DND-41 (cell line): Measurements from ENCODE around the gene DTX3L.

Experiments used
- ATAC-seq: fragments of 200-7000 bp; cut with Tn5 transposase; 3 replicates; pipeline ENCODE4 v1.9.1; 2021; ENCODE audit warnings: low read depth; ENCODE audit not compliant: insufficient read depth
- DNase-seq: peaks from one replicate; pipeline ENCODE4 v3.0.0-alpha.2; 2020
- H2AFZ ChIP-seq: 2 replicates; pipeline ENCODE4 v1.6.0; 2012; ENCODE audit warnings: low read depth, low read length
- H3K27ac ChIP-seq: 2 replicates; pipeline ENCODE4 v1.5.1; 2012; ENCODE audit warnings: low read length, inconsistent platforms
- H3K27me3 ChIP-seq: fragments of 200-600 bp; sonication (generic); 2 replicates; pipeline ENCODE4 v1.6.0; 2012; ENCODE audit warnings: low read length, mild to moderate bottlenecking, inconsistent platforms; ENCODE audit not compliant: insufficient read depth, poor library complexity
- H3K36me3 ChIP-seq: 2 replicates; pipeline ENCODE4 v1.5.1; 2012; ENCODE audit warnings: low read length, inconsistent platforms; ENCODE audit not compliant: insufficient read depth
- H3K4me1 ChIP-seq: 2 replicates; pipeline ENCODE4 v1.5.1; 2012; ENCODE audit warnings: mild to moderate bottlenecking, low read length; ENCODE audit not compliant: insufficient read depth
- H3K4me2 ChIP-seq: 2 replicates; pipeline ENCODE4 v1.6.0; 2012; ENCODE audit warnings: mild to moderate bottlenecking, moderate library complexity, low read length, inconsistent platforms; ENCODE audit not compliant: insufficient read depth
- H3K4me3 ChIP-seq, 2 experiments: fragments of 200-600 bp in 1 of 2; shearing (Covaris generic) in 1 of 2; 2 replicates each; pipeline ENCODE4 v1.5.1; 2012 to 2016; ENCODE audit warnings: inconsistent platforms in 2 of 2, low read length in 2 of 2, mild to moderate bottlenecking in 2 of 2, low read depth in 1 of 2, moderate library complexity in 1 of 2
- H3K79me2 ChIP-seq: 2 replicates; pipeline ENCODE4 v1.6.0; 2012; ENCODE audit warnings: low read length, inconsistent platforms; ENCODE audit not compliant: insufficient read depth
- H3K9ac ChIP-seq: 2 replicates; pipeline ENCODE4 v1.6.0; 2012; ENCODE audit warnings: low read depth, mild to moderate bottlenecking, inconsistent platforms, low read length, moderate library complexity
- H3K9me3 ChIP-seq: 2 replicates; pipeline ENCODE4 v1.5.1; 2012; ENCODE audit warnings: low read length, moderate library complexity, mild to moderate bottlenecking, inconsistent platforms; ENCODE audit not compliant: insufficient read depth, severe bottlenecking
- H4K20me1 ChIP-seq: 2 replicates; pipeline ENCODE4 v1.6.0; 2012; ENCODE audit warnings: low read length; ENCODE audit not compliant: insufficient read depth
- EZH2 ChIP-seq: IDR thresholded peaks from 3 replicates; pipeline ENCODE4 v1.6.1; 2012; ENCODE audit warnings: borderline replicate concordance, low read depth, mild to moderate bottlenecking, moderate library complexity, low read length, inconsistent platforms; ENCODE audit not compliant: severe bottlenecking
- TF ChIP-seq, protein P1 (sequence below): IDR thresholded peaks from 2 replicates; pipeline ENCODE4 v1.5.1; 2012; ENCODE audit warnings: borderline replicate concordance, low read length, moderate library complexity, mild to moderate bottlenecking; ENCODE audit not compliant: poor library complexity, severe bottlenecking; ENCODE audit errors: extremely low read depth

The DTX3L gene

DNA sequence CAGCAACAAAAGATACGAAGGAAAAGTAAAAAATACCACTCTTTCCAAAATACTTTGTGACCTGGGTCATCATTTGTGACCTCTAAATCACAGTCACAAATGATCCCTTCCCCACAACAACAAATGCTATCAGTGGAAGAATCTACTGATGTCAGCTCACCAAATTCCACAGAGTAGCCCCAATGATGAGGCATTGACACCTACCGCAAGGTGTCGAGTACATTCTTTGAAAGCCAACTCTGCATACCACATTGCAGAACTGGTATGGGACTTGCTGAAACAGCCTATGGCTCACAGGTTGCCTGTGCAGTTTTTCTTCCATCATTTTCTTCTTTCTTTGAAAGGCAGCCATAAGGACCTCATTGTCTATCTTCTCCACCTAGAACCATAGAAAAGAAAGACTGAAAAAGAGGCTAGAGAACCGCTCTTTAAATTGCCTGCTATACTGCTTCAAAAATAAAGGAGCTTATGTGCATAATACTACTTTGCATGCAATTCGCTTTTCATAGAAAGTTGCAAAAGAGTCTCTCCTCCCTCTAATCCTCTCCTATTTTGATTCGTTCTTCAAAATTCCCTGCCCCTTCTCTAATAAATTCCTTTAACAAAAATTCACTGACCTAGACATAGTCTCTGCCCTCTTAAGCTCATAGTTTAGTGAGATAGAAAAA, 28.0 kb upstream of the DTX3L start:
- Histone ChIP-seq H3K79me2 (no peaks in the 10 kb centered on the region), H3K36me3 (peaks cover 82% of the 10 kb centered on the region), H3K4me2 (no peak overlapping the region), H3K9me3 (no peaks in the 10 kb centered on the region), H3K9ac (no peak overlapping the region), H3K4me1 (no peaks in the 10 kb centered on the region), H4K20me1 (no peaks in the 10 kb centered on the region), H3K4me3 (no peak overlapping the region), H3K27me3 (no peaks in the 10 kb centered on the region), H2AFZ (no peak overlapping the region), H3K27ac (no peak overlapping the region)
- TF ChIP-seq, protein P1, sequence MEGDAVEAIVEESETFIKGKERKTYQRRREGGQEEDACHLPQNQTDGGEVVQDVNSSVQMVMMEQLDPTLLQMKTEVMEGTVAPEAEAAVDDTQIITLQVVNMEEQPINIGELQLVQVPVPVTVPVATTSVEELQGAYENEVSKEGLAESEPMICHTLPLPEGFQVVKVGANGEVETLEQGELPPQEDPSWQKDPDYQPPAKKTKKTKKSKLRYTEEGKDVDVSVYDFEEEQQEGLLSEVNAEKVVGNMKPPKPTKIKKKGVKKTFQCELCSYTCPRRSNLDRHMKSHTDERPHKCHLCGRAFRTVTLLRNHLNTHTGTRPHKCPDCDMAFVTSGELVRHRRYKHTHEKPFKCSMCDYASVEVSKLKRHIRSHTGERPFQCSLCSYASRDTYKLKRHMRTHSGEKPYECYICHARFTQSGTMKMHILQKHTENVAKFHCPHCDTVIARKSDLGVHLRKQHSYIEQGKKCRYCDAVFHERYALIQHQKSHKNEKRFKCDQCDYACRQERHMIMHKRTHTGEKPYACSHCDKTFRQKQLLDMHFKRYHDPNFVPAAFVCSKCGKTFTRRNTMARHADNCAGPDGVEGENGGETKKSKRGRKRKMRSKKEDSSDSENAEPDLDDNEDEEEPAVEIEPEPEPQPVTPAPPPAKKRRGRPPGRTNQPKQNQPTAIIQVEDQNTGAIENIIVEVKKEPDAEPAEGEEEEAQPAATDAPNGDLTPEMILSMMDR, result no peak
- TF ChIP-seq EZH2, result no peak
- DNase-seq (no peak), ATAC-seq (no peak)

- Histone ChIP-seq H3K4me1 (no peaks in the 10 kb centered on the region), H3K79me2 (no peaks in the 10 kb centered on the region), H3K9ac (no peak overlapping the region), H3K4me2 (no peak overlapping the region), H4K20me1 (no peaks in the 10 kb centered on the region), H3K36me3 (peaks cover 87% of the 10 kb centered on the region), H2AFZ (no peak overlapping the region), H3K27me3 (no peaks in the 10 kb centered on the region), H3K27ac (no peak overlapping the region), H3K9me3 (no peaks in the 10 kb centered on the region), H3K4me3 (no peak overlapping the region)
- DNase-seq (no peak), ATAC-seq (no peak)
- TF ChIP-seq, protein P1, result no peak
- TF ChIP-seq EZH2, result no peak
Measured at GRCh38 chr3:122536632-122537001, 27.5 kb upstream of the DTX3L start.

DNA sequence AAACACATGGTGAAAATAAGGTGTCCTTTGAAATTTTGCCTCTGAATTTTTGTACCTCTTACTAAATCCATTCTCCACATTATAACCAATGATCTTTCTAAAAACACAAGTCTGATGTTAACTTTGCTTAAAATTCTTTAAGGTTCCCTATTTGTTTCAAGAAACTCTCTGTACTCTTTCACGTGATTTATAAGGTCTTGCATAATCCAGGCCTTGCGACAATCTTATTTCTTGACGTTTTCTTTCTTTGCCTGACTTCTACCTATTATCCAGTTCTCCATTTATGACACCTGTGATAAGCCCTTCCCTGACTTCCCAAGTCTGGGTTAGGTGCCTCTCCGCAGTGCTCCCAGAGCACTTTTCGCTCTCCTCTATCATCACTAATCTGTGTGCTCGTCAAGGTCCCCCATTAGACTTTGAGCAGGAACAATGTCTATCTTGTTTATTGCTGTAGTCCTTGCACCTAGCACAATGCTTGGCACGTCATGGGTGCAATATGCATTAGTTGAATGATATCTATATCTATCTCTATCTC, 25.1 kb upstream of the DTX3L start:
- H3K79me2 ChIP-seq, result no peaks in the 10 kb centered on the region
- H4K20me1 ChIP-seq, result no peaks in the 10 kb centered on the region
- H3K4me3 ChIP-seq, result no peak overlapping the region
- no peaks in the 10 kb centered on the region for H3K27me3 ChIP-seq
- TF ChIP-seq, protein P1, result no peak
- TF ChIP-seq EZH2, result no peak
- no peak overlapping the region for H2AFZ ChIP-seq
- ATAC-seq (no peak), DNase-seq (no peak)
- no peak overlapping the region for H3K27ac ChIP-seq
- no peaks in the 10 kb centered on the region for H3K9me3 ChIP-seq
- no peak overlapping the region for H3K4me2 ChIP-seq
- peaks cover 71% of the 10 kb centered on the region for H3K36me3 ChIP-seq
- H3K9ac ChIP-seq, result no peak overlapping the region
- H3K4me1 ChIP-seq, result no peaks in the 10 kb centered on the region
